Body of pancreas (tissue), 4 donors: ENCODE data around the gene ADNP. TPM values are rescaled to one million over a fixed set of nuclear protein-coding genes. Genes with fewer than 3 reads are reported as not detected.

Source experiments
- ATAC-seq: fragments of 150-250 bp; one replicate; pipeline ENCODE4 v1.9.1; 2016
- DNase-seq, 4 donors: peaks; one replicate each; pipeline ENCODE4 v3.0.0-alpha.2; 2019
- H3K27ac ChIP-seq, 4 donors: fragments of 200-600 bp; sonication (generic); 1 replicate in 3 of 4; 2 replicates in 1 of 4; pipeline versions ENCODE4 v1.5.1 to v1.6.1; 2016 to 2019; ENCODE audit warnings: mild to moderate bottlenecking in 1 of 4, mixed read lengths in 1 of 4, moderate library complexity in 1 of 4
- H3K27me3 ChIP-seq, 2 donors: fragments of 200-600 bp; sonication (generic); one replicate each; pipeline ENCODE4 v1.6.0; 2016; ENCODE audit warnings: mild to moderate bottlenecking in 1 of 2
- H3K36me3 ChIP-seq, 2 donors: fragments of 200-600 bp; sonication (generic); replicated peaks in 1 of 2; 2 replicates each; pipeline ENCODE4 v1.5.1; 2016; ENCODE audit warnings: low read depth in 2 of 2; ENCODE audit not compliant: insufficient read depth in 1 of 2
- H3K4me1 ChIP-seq: fragments of 200-600 bp; sonication (generic); one replicate; pipeline ENCODE4 v1.6.0; 2016
- H3K4me3 ChIP-seq, 2 donors: fragments of 200-600 bp; sonication (generic); 1 replicate in 1 of 2; 2 replicates in 1 of 2; pipeline ENCODE4 v1.5.1; 2016 to 2019
- H3K9me3 ChIP-seq, 3 donors: fragments of 200-600 bp; sonication (generic); 1 replicate in 2 of 3; 2 replicates in 1 of 3; pipeline ENCODE4 v1.5.1; 2016
- POLR2A ChIP-seq, 3 donors: fragments of 450-650 bp; IDR thresholded peaks; one replicate each; pipeline ENCODE4 v1.6.1; 2016; ENCODE audit warnings: antibody characterized with exemption in 3 of 3, mild to moderate bottlenecking in 2 of 3
- WGBS, 2 donors: methylation state at CpG; one replicate each; pipeline ENCODE4 v1.1.5; 2017; 5-methylcytosine and 5-hydroxymethylcytosine counted together
- intact Hi-C: fragments of 100-400 bp; cut with DNase I; formaldehyde crosslinking; loops from one replicate; pipeline ENCODE4 v1.15.1; 2023
- total RNA-seq, 2 donors: library from RNA; depleted of rRNA; stranded (reverse); fragments of >200 nt; gene quantifications; one replicate each; pipeline ENCODE4 v1.1.0, GENCODE V29; 2016
- TF ChIP-seq, protein P1 (sequence below), 7 experiments: fragments of 450-650 bp in 4 of 7; fragments of 200-600 bp in 3 of 7; sonication (generic) in 3 of 7; IDR thresholded peaks; one replicate each; pipeline ENCODE4 v1.5.1; 2016 to 2019; ENCODE audit warnings: antibody characterized with exemption in 7 of 7

Gene ADNP
- total RNA-seq, 2 donors from 2014 or later, result 28.0 to 28.7 TPM

DNA sequence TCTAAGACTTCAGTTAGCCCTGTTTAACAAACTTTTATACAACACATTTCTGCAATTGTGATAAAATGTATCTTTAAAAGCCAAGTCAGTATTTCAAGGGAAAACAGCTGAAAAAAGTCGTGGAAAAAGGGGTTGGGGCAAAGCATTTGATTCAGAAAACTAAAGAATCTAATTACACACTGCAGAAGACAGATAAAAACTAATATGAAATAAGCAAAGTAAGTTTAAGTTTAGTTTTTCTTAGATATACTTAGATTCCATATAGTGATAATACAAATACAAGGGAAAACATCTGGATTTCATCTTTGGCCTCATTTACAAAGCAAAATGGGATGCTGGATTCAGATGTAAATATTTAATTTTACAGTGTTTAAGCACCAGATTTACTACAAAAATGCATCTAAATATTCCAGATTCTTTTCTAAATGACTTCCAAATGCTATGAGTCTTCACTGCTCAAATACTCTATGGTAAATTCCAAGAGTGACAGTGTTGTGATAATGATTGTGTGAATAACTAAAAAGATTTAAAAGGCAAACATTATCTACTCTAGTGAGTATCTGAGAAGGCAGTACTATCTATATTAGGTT lies 1.5 kb upstream of the ADNP start:
- WGBS, 2 donors, result 64 to 65% methylated on average over 1 of the region's 1 CpG
- Histone ChIP-seq H3K9me3 (no peaks in the 10 kb centered on the region), H3K27ac (no peak overlapping the region), H3K27me3 (no peaks in the 10 kb centered on the region), H3K4me1 (peaks cover 31% of the 10 kb centered on the region), H3K4me3 (no peak overlapping the region), H3K36me3 (peaks cover 0 to 11% of the 10 kb centered on the region in 2 donors)
- TF ChIP-seq POLR2A (IDR thresholded peaks at IDR 0.05), result no peak
- TF ChIP-seq, protein P1, sequence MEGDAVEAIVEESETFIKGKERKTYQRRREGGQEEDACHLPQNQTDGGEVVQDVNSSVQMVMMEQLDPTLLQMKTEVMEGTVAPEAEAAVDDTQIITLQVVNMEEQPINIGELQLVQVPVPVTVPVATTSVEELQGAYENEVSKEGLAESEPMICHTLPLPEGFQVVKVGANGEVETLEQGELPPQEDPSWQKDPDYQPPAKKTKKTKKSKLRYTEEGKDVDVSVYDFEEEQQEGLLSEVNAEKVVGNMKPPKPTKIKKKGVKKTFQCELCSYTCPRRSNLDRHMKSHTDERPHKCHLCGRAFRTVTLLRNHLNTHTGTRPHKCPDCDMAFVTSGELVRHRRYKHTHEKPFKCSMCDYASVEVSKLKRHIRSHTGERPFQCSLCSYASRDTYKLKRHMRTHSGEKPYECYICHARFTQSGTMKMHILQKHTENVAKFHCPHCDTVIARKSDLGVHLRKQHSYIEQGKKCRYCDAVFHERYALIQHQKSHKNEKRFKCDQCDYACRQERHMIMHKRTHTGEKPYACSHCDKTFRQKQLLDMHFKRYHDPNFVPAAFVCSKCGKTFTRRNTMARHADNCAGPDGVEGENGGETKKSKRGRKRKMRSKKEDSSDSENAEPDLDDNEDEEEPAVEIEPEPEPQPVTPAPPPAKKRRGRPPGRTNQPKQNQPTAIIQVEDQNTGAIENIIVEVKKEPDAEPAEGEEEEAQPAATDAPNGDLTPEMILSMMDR (IDR thresholded peaks at IDR 0.05), result no peak
- no peak for ATAC-seq
- intact Hi-C loops, result no loop called here
- DNase-seq, result no peak

DNA sequence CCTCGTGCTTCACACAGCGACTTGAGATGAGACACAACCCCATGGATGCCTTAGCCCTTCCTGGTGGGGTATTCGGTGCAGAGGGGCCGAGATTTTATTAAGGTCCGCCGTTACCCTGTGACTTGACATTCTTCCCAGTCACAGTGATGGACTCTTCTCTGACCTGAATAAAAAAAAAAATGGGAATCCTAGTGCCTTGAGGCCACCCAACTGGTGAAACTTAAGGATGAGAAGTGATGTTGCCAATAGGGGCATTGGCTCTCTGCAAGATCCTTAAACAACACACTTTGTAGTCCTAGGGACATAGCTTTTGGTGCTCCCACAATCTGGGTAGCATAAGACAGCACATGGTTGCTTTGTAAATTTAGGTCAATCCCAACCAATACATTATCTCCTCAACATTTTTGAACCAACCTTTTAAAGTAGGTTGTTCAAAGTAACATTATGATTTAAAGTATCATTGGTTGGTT lies 814 bp upstream of the ADNP start:
- Histone ChIP-seq H3K4me1 (peaks cover 37% of the 10 kb centered on the region), H3K27me3 (no peaks in the 10 kb centered on the region), H3K27ac (peak overlapping the region; percentile 95 to 100 (median 99)), H3K9me3 (no peaks in the 10 kb centered on the region), H3K36me3 (peaks cover 0 to 11% of the 10 kb centered on the region in 2 donors), H3K4me3 (no peak overlapping the region)
- intact Hi-C loops, result no loop called here
- ATAC-seq (no peak), DNase-seq (no peak)
- 51 to 75% methylated on average over 4 to 6 of the region's 6 CpGs for WGBS, 2 donors
- TF ChIP-seq POLR2A (IDR thresholded peaks at IDR 0.05), result no peak
- TF ChIP-seq, protein P1 (IDR thresholded peaks at IDR 0.05), result no peak

DNA sequence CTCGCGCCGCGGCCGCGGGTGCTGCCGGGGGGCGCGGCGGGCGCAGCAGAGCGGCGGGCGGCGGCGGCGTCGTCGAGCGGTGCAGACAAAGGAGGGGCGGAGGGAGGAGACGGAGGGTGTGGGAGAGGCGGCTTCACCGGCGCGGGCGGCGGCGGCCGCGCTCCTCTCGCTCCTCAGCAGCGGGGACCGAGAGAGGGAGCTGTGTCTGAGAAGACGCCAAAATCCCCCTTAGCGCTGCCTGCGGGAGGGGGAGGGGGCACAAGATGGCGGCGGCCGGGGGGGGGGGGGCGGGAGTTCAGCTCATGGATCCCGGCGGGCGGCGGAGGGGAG lies 296 bp downstream of the ADNP start:
- WGBS, 2 donors, result 2% methylated on average over 38 of the region's 45 CpGs; no CpG with 5 or more reads in 1 of the 2 donors
- no peaks in the 10 kb centered on the region for H3K9me3 ChIP-seq
- H3K4me1 ChIP-seq, result peaks cover 40% of the 10 kb centered on the region
- DNase-seq (no peak), ATAC-seq (peak; percentile 19)
- H3K27ac ChIP-seq, result peak overlapping the region; percentile 95 to 100 (median 99)
- TF ChIP-seq, protein P1 (IDR thresholded peaks at IDR 0.05), result no peak
- no peak for TF ChIP-seq POLR2A (IDR thresholded peaks at IDR 0.05)
- H3K27me3 ChIP-seq, result no peaks in the 10 kb centered on the region
- intact Hi-C loops, result no loop called here
- H3K36me3 ChIP-seq, result peaks cover 0 to 6% of the 10 kb centered on the region in 2 donors
- H3K4me3 ChIP-seq, result peak overlapping the region; percentile 15 to 56

DNA sequence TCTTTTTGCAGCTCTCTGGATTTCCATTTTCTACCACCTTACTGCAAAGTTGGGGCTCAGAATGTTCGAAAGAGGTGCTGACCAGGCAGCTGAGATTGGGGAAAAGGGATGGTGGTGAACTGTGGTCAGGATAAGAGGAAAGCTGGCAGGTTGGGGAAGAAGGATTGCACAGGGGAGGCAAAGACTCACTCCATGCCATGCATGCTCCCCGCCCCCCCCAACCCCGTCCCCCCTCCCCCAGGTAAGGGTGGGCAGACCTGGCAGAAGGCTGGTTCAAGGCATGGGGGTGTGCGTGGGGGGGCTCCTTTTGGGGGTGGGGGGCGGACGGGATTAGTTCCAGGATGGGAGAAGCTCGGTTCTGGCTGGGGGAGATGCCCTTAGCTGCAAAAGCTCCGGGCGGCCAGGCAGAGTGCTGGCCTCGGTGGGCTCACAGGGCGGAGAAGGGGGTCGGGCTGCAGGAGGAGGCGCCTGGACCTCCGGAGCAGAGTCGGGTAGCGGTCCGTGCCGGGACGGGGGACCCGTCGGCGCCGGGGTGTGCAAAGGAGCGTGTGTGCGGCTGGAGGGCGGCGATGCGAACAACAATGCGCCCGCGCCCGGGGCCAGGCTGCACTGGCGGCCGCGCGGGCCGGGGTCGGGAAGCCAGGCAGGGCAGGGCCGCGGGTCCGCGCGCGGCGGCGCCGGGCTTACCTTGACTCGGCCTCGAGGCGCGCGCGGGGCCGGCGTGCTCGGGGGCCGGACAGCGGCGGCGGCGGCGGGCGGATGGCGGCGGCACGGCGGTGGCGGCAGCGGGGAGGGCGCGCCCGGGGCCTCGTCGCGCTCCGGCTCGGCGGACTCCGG lies 880 bp downstream of the ADNP start:
- DNase-seq, result peak; percentile 21 to 45 (median 34)
- Histone ChIP-seq H3K36me3 (peaks cover 0 to 3% of the 10 kb centered on the region in 2 donors), H3K4me1 (peaks cover 46% of the 10 kb centered on the region), H3K27me3 (no peaks in the 10 kb centered on the region), H3K9me3 (no peaks in the 10 kb centered on the region), H3K27ac (peak overlapping the region; percentile 95 to 100 (median 99)), H3K4me3 (peak overlapping the region; percentile 73 to 76)
- ATAC-seq, result peak; percentile 21
- TF ChIP-seq, protein P1 (IDR thresholded peaks at IDR 0.05), result no peak
- TF ChIP-seq POLR2A (IDR thresholded peaks at IDR 0.05), result peak in 1 of 3 donors; percentile 7
- WGBS, 2 donors, result 0% methylated on average over 6 to 57 of the region's 79 CpGs
- intact Hi-C loops, result no loop called here
